Type B pancreatic cell (in vitro differentiated cells): Measurements from ENCODE around the gene EPG5. TPM values are rescaled to one million over a fixed set of nuclear protein-coding genes. Genes with fewer than 3 reads are reported as not detected.
"Not testable (repeated sequence)": the region's sequence is repeated elsewhere in the genome, so short reads cannot be mapped to it uniquely, and the experiment has no call there.

Experiments
- DNase-seq: peaks from one replicate; pipeline ENCODE4 v3.0.0; 2021; ENCODE audit warnings: mixed read lengths; ENCODE audit not compliant: unreplicated experiment; ENCODE audit errors: extremely low spot score
- H3K27ac Mint-ChIP-seq: 2 replicates; pipeline ENCODE4 v1.8.0; 2021; ENCODE audit warnings: mild to moderate bottlenecking, mixed read lengths
- H3K27me3 Mint-ChIP-seq: 2 replicates; pipeline ENCODE4 v1.8.0; 2021; ENCODE audit warnings: mixed read lengths
- H3K36me3 Mint-ChIP-seq: 2 replicates; pipeline ENCODE4 v1.8.0; 2021; ENCODE audit warnings: mixed read lengths
- H3K4me1 Mint-ChIP-seq: one replicate; pipeline ENCODE4 v1.8.0; 2021; ENCODE audit warnings: mixed read lengths; ENCODE audit not compliant: unreplicated experiment
- H3K4me3 Mint-ChIP-seq: 2 replicates; pipeline ENCODE4 v1.8.0; 2021; ENCODE audit warnings: mild to moderate bottlenecking, mixed read lengths
- H3K9me3 Mint-ChIP-seq: 2 replicates; pipeline ENCODE4 v1.8.0; 2021; ENCODE audit warnings: mixed read lengths
- total RNA-seq: library from RNA; stranded (reverse); gene quantifications from 2 replicates; pipeline ENCODE4 v1.2.1, GENCODE V29; 2021; ENCODE audit warnings: low replicate concordance
- TF ChIP-seq, protein P1 (sequence below): fragments of 200-600 bp; sonication (generic); conservative IDR thresholded peaks from 2 replicates; pipeline ENCODE4 v1.5.0; 2021; ENCODE audit warnings: antibody characterized with exemption, mild to moderate bottlenecking

Gene EPG5
- total RNA-seq, 1 donor from 2014 or later = 27.9 TPM

DNA sequence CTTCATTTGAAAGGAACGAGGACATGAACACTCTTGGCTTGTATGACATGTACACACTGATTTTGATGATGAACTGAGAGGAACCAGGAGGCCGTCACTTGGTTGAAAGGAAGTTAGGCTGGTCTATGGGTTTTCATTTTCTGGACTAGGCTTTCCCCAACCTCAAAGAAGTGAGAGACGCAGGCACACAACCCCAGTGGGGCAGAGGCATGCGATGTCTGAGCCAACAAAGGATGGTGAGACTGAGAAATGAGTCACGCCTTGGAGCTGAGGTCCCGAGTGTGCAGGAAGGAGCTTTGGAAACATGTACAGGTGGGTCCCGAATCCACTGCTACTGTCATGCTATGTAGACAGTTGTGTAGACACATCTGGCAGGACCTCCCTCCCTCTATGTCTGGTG, 117.6 kb downstream of the EPG5 start:
- Mint-ChIP-seq H3K4me1 (no peaks in the 10 kb centered on the region), H3K27me3 (no peaks in the 10 kb centered on the region), H3K27ac (no peak overlapping the region), H3K36me3 (peaks cover 26% of the 10 kb centered on the region), H3K9me3 (no peaks in the 10 kb centered on the region), H3K4me3 (no peak overlapping the region)
- DNase-seq = no peak
- TF ChIP-seq, protein P1, sequence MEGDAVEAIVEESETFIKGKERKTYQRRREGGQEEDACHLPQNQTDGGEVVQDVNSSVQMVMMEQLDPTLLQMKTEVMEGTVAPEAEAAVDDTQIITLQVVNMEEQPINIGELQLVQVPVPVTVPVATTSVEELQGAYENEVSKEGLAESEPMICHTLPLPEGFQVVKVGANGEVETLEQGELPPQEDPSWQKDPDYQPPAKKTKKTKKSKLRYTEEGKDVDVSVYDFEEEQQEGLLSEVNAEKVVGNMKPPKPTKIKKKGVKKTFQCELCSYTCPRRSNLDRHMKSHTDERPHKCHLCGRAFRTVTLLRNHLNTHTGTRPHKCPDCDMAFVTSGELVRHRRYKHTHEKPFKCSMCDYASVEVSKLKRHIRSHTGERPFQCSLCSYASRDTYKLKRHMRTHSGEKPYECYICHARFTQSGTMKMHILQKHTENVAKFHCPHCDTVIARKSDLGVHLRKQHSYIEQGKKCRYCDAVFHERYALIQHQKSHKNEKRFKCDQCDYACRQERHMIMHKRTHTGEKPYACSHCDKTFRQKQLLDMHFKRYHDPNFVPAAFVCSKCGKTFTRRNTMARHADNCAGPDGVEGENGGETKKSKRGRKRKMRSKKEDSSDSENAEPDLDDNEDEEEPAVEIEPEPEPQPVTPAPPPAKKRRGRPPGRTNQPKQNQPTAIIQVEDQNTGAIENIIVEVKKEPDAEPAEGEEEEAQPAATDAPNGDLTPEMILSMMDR = no peak

DNA sequence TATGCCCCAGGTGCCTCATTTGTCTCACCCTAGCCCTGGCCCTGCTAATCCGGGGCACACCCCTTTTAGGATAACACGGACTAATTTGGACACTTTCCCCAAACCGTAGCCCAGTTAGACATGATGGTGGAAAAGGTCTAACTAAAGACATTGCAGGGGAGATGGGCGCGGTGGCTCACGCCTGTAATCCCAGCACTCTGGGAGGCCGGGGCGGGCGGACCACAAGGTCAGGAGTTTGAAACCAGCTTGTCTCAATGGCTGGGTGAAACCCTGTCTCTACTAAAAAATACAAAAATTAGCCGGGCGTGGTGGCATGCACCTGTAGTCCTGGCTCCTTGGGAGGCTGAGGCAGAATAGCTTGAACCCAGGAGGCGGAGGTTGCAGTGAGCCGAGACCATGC, 118.5 kb downstream of the EPG5 start:
- H3K27me3 Mint-ChIP-seq, H3K4me3 Mint-ChIP-seq: not testable (repeated sequence)

DNA sequence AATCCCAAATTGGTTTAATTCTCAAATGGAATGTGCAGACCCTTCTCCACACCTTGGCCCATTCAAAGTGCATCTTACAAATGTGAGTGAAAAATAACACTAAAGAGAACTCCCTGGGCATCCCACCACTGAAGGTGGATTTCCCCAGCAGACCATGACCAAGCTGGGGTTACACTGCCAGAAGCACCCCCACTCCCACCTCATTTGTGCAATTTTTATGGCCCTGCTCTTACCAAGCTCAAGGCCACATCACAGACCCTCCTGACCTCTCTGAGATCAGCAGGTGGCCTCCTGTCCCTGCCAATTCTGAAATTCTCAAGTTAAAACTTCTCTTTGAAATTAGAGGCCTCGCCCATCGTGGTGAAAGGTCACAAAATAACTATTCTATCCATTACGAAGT, 120.0 kb downstream of the EPG5 start:
- TF ChIP-seq, protein P1 = no peak
- H3K4me1 Mint-ChIP-seq = no peaks in the 10 kb centered on the region
- H3K4me3 Mint-ChIP-seq = no peak overlapping the region
- H3K9me3 Mint-ChIP-seq = no peaks in the 10 kb centered on the region
- H3K27me3 Mint-ChIP-seq = no peaks in the 10 kb centered on the region
- no peak overlapping the region for H3K27ac Mint-ChIP-seq
- H3K36me3 Mint-ChIP-seq = peaks cover 17% of the 10 kb centered on the region
- DNase-seq = no peak

More for the DNA sequence above, 118.5 kb downstream of the EPG5 start:
- not testable (repeated sequence) for DNase-seq, H3K9me3 Mint-ChIP-seq, H3K27ac Mint-ChIP-seq, H3K4me1 Mint-ChIP-seq
- H3K36me3 Mint-ChIP-seq = peaks cover 26% of the 10 kb centered on the region

DNA sequence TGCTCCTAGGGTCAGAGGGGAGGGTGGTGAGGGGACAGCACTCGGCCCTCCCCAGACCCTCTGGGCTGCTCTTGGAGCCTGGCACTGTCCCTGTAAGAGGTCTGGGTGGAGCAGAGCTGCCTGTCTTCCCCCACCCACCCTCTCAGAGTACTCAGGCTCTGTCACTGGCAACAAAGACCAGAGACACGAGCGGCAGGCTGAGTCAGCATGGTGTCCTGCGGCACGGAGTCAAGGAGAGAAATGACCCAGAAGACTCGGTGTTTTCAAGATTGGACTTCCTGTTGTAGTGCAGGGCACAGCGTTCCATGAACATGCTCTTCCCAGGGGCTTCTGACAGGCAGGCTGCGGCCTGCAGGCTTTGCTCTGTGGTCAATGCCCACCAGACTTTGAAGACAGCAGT, 121.7 kb downstream of the EPG5 start:
- Mint-ChIP-seq H3K4me3 (no peak overlapping the region), H3K27me3 (no peaks in the 10 kb centered on the region), H3K27ac (no peak overlapping the region), H3K36me3 (peaks cover 13% of the 10 kb centered on the region), H3K4me1 (no peaks in the 10 kb centered on the region), H3K9me3 (no peaks in the 10 kb centered on the region)
- DNase-seq = no peak
- TF ChIP-seq, protein P1 = no peak

DNA sequence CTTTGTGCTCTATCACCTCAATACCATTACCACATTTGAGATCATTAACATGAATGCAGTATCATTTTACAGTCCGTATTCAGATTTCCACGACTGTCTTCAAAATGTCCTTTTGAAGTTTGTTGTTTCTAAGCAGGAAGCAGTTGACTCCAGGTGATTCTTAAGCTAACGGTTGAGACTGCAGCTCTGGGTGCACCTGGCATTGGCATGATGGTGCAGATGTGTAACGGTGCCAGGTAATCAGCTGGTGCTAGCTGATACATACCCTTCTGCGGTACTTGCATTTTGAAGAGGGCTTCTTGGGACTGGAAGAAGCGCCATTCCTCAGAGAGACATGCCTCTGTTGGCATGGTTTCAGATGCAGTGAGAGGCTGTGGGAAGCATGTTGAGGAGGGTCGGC, 122.2 kb downstream of the EPG5 start:
- DNase-seq = no peak
- H3K36me3 Mint-ChIP-seq = peaks cover 13% of the 10 kb centered on the region
- H3K9me3 Mint-ChIP-seq = no peaks in the 10 kb centered on the region
- TF ChIP-seq, protein P1 = no peak
- no peaks in the 10 kb centered on the region for H3K4me1 Mint-ChIP-seq
- no peak overlapping the region for H3K4me3 Mint-ChIP-seq
- no peak overlapping the region for H3K27ac Mint-ChIP-seq
- no peaks in the 10 kb centered on the region for H3K27me3 Mint-ChIP-seq

DNA sequence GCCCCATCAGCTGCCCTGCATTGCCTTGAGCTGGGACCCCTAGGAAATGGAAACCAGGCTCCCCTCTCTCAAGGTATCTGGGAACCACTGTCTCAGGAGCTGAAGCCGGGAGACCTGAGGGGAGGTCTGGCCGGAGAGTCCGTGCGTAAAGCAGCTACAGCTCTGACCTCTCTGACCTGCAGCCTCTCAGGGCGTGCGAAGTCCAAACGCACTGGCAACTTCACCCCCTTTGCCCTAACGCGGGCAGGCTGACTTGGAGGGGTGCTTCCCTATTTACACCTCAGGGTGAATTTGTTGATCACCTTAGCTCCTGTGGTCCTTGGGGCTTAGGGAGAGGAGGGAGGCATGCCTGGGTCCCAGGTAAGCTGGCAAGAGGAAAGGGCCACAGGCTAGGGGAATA, 124.1 kb downstream of the EPG5 start:
- TF ChIP-seq, protein P1 = no peak
- Mint-ChIP-seq H3K36me3 (peaks cover 4% of the 10 kb centered on the region), H3K27me3 (peaks cover 14% of the 10 kb centered on the region), H3K27ac (no peak overlapping the region), H3K4me1 (no peaks in the 10 kb centered on the region), H3K9me3 (no peaks in the 10 kb centered on the region), H3K4me3 (no peak overlapping the region)
- no peak for DNase-seq
